NCI-H2081 treated with DMSO at 0.1 percent for 48 hours (cell line): ENCODE data around the gene DNAH9.

Experiments used
- DNase-seq: peaks from one replicate; lab custom pipeline; 2025; lab: John Stamatoyannopoulos, UW

The DNAH9 gene

DNA sequence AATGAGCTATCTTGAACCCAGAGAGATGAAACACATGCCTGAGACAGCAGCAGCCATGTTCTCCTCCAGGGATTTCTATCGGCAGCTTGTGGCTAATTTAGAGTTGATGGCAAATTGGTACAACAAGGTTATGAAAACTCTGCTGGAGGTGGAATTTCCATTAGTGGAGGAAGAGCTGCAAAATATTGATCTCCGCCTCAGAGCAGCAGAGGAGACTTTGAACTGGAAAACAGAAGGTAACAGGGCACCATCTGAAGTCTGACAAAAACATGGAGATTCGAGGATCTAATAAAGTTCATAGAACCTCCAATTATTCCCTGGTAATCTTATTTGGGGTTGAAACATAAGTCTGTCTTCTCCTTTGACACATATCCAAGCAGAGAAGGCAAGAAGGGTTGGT, 52.8 kb downstream of the DNAH9 start:
- no peak for DNase-seq

DNA sequence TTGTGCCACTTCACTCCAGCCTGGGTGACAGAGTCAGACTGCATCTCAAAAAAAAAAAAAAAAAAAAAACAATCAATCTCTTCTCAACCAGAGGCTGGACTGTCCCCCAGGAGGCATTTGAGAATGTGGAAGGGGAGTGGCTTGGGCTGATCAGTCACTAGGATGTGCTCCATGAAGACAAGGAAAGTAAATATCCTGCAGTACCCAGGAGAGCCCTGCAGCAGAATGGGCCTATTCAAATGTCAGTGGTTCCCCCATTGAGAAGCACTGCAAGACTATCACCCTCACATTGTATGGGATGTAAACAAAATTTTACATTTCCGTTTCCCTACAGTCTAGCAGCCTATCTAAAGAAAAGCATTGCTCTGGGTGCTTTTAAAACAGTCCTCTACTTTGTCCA, 70.3 kb downstream of the DNAH9 start:
- no peak for DNase-seq

GRCh38 chr17:11671126-11671525, 72.9 kb downstream of the DNAH9 start:
- no peak for DNase-seq

DNA sequence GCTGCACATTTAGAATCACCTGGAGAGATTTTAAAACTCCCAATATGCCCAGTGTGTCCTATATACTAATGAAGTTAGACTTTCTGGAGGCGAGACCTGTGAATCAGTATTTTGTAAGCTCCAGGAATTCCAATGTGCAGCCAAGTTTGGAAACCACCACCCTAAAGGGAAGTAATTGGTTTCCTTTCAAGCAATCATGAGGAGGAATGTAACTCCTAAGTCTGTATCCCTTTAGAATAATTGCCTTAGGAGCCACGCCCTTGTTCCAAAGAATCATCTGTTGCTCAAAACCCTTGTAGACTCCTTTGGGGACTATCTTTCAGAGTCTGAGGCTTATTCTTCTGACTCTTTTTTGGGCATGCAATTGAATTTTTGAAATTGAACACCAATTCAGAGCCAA, 84.4 kb downstream of the DNAH9 start:
- DNase-seq = no peak

- DNase-seq = no peak
These were observed 92.4 kb downstream of the DNAH9 start for GRCh38 chr17:11690681-11691080.

DNA sequence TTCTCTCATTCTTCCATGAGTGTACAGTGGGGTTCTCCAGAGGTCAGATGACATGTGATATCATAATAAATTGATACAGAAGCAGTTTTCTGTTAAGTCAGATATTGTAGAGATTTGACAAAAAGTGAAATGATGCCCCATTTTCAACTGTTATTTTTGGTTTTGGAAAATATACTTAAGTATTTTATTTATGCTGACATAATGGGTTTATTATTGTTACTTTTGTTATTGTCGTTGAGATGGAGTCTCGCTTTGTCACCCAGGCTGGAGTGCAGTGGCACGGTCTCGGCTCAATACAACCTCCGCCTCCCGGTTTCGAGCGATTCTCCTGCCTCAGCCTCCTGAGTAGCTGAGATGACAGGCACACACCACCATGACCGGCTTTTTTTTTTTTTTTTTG, 94.4 kb downstream of the DNAH9 start:
- DNase-seq = no peak

DNA sequence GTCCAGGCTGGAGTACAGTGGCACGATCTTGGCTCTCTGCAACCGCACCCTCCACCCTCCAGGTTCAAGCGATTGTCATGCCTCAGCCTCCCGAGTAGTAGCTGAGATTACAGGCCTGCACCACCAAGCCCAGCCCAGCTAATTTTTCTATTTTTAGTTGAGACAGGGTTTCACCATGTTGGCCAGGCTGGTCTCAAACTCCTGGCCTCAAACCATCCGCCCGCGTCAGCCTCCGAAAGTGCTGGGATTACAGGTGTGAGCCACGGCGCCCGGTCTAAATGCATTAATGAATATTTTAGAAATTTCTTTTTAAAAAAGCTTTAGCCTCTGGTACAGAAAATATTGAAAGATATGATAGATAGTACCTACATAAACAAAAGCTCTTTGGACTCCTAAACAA, 95.0 kb downstream of the DNAH9 start:
- no peak for DNase-seq

DNA sequence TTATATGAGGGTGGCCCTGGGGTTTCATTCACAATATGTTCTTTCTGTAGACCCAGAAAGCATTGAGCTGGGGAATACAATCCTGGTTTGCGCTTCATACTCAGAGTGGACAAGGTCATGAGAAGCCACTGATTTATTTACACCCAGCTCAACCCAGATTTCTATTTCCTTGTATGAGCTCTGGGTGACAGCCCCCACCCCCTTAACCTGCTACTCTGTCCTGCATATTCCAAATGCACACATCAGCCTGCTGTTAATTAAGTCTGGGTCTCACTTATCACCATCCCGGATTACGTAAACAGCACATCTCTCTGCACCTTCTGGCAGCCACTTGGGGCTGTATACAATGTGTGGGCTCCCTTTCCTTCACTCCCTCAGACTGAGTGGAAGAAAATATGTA, 102.4 kb downstream of the DNAH9 start:
- DNase-seq = no peak

DNA sequence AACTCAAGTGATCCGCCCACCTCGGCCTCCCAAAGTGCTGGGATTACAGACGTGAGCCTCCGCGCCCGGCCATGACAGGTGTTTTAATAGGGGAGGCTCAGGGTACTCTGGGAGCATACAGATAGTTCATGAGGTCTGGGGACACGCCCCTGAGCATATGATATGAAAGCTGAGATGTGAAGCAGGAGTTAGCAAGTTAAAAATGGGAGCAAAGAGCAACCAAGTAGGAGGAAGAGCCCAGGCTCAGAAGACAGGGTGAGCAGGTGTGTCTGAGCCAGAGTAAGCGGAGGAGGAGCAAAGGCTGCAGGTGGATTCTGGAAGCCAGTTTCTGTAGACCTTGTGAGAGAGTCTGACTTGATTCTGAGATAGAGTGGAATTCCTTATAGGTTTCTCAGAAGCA, 103.6 kb downstream of the DNAH9 start:
- DNase-seq = no peak

DNA sequence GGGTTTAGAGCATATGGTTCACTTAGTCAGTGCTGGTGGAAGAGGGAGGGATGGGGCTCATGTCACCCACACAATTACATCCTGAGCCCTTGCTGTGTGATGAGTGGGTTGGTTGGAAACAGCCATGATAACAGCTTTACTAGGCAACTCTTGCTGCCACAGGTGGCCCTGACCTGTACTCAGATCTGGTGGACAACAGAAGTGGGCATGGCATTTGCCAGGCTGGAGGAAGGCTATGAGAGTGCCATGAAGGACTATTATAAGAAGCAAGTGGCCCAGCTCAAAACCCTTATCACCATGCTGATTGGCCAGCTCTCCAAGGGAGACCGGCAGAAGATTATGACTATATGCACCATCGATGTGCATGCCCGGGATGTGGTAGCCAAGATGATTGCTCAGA, 105.8 kb downstream of the DNAH9 start:
- DNase-seq = no peak

GRCh38 chr17:11705111-11705510, 106.8 kb downstream of the DNAH9 start:
- DNase-seq = no peak

DNA sequence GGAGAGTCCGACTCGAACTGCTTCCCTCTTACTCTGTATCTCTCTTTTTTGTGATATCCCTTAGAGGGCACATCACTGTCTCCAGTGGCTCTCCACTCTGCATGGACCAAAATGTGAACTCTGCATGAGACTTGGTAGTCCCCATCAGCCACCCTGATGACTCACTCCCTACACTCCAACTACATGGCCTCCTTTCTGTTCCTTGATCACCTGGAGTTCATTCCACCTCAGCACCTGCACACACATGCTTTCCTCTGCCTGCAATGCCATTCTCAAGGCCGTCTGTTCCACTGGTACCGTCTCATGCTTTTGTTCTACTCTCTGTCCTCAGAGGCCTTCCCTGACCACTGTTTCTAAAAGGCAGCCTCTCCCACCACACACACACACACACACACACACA, 109.3 kb downstream of the DNAH9 start:
- DNase-seq = no peak

GRCh38 chr17:11712456-11712855, 114.2 kb downstream of the DNAH9 start:
- no peak for DNase-seq

- no peak for DNase-seq
These were observed 120.9 kb downstream of the DNAH9 start for GRCh38 chr17:11719203-11719602.

- DNase-seq = no peak
These were observed 121.6 kb downstream of the DNAH9 start for GRCh38 chr17:11719856-11720255.

DNA sequence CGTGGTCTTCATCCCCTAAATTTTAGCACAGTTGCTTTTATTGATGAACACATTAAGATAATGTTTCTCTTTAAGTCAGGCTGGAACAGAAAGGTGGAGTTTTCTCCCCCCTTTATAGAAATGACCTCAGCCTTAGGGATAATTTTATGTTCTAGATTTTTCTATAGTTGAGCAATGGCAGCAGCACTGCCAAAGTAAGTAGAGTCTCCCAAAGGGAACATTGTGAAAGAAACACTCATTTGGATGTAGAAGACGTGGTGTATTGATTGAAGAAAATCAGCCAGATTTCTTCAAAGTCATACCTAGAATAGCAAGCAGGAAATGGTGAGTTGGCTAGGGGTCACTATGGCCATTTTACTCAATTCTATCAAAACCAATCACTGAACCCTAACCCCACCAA, 122.5 kb downstream of the DNAH9 start:
- DNase-seq = no peak

GRCh38 chr17:11730747-11731146, 132.5 kb downstream of the DNAH9 start:
- no peak for DNase-seq

GRCh38 chr17:11736613-11737312, 138.5 kb downstream of the DNAH9 start:
- no peak for DNase-seq

- DNase-seq = no peak
These were observed 139.0 kb downstream of the DNAH9 start for GRCh38 chr17:11737313-11737679.

- DNase-seq = no peak
These were observed 139.9 kb downstream of the DNAH9 start for GRCh38 chr17:11738151-11738550.

GRCh38 chr17:11739351-11739750, 141.1 kb downstream of the DNAH9 start:
- no peak for DNase-seq

- no peak for DNase-seq
These were observed 141.6 kb downstream of the DNAH9 start for GRCh38 chr17:11739848-11740247.

DNA sequence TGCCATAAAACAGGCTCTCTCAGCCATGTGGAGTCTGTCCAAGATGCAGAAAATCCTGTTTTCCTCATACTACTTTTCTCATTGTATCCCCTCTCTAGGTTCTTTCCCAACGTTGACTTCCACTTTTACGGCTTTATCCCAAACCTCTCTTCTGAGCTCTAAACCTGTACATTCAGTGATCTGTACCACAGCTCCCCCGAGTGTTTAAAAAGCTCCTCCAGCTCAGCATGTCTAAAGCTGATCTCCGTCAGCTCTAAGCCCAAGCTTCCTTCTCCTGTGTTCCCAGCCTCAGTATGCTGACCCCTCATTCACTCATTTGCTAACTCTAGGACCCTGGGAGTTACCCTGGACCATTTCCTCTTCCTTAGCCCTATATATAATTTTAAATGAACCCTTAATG, 144.6 kb downstream of the DNAH9 start:
- DNase-seq = no peak

DNA sequence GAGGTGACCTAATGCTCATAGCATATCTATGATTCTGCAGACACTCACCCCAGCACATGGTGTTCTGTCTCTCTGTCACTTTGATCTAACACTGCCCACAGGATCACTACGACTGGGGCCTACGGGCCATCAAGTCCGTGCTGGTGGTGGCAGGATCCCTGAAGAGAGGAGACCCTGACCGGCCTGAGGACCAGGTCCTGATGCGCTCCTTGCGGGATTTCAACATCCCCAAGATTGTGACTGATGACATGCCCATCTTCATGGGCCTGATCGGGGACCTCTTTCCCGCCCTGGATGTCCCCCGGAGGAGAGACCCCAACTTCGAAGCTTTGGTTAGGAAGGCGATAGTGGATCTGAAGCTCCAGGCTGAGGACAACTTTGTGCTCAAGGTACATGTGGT, 146.4 kb downstream of the DNAH9 start:
- DNase-seq = no peak

GRCh38 chr17:11747441-11747840, 149.2 kb downstream of the DNAH9 start:
- no peak for DNase-seq
